ENCODE data around the gene P2RY2.

DNA sequence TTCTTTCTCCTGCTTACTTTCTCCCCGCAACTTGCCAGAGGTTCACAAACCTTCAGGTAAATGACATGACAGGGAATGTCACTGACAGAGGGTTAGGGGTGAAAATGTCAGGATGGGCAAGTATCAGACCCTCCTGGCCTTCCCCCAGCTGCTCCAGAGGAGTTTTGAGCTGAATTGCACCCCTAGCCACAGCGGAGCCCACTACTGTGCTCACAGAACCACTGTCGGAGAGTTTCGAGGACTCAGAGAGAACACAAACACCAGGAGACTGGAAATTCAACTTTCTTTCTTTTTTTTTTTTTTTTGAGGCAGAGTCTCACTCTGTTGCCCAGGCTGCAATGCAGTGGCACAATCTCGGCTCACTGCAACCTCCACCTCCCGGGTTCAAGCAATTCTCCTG, 21.5 kb upstream of the P2RY2 start:
- TF ChIP-seq, protein P1, sequence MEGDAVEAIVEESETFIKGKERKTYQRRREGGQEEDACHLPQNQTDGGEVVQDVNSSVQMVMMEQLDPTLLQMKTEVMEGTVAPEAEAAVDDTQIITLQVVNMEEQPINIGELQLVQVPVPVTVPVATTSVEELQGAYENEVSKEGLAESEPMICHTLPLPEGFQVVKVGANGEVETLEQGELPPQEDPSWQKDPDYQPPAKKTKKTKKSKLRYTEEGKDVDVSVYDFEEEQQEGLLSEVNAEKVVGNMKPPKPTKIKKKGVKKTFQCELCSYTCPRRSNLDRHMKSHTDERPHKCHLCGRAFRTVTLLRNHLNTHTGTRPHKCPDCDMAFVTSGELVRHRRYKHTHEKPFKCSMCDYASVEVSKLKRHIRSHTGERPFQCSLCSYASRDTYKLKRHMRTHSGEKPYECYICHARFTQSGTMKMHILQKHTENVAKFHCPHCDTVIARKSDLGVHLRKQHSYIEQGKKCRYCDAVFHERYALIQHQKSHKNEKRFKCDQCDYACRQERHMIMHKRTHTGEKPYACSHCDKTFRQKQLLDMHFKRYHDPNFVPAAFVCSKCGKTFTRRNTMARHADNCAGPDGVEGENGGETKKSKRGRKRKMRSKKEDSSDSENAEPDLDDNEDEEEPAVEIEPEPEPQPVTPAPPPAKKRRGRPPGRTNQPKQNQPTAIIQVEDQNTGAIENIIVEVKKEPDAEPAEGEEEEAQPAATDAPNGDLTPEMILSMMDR (IDR thresholded peaks at IDR 0.05; ENCODE audit: insufficient read depth, low read length, poor library complexity, severe bottlenecking) = no peak
- TF ChIP-seq EZH2phosphoT487 (conservative IDR thresholded peaks at IDR 0.05; ENCODE audit: low read length) = no peak

All from SU-DHL-6 (cell line).